22Rv1 (cell line): ENCODE data around the gene COL5A3.

Source experiments
- CTCF ChIP-seq: fragments of 450-650 bp; IDR thresholded peaks from 2 replicates; pipeline ENCODE4 v1.5.1; 2017; ENCODE audit warnings: mild to moderate bottlenecking
- ZFX ChIP-seq: fragments of 450-650 bp; IDR thresholded peaks from 2 replicates; pipeline ENCODE4 v1.6.1; 2017; ENCODE audit warnings: antibody characterized with exemption, borderline replicate concordance

- no peak for TF ChIP-seq CTCF
- TF ChIP-seq ZFX = no peak
These were observed 62.9 kb downstream of the COL5A3 start for GRCh38 chr19:9947441-9947840.
